GM19463 (cell line): Measurements from ENCODE around the gene PPFIA4.
"Not testable (repeated sequence)": the region's sequence is repeated elsewhere in the genome, so short reads cannot be mapped to it uniquely, and the experiment has no call there.

Source experiments
- ATAC-seq: cut with Tn5 transposase; IDR thresholded peaks from one replicate; pipeline ENCODE4 v1.9.1; 2021; ENCODE audit warnings: mild to moderate bottlenecking, moderate library complexity; ENCODE audit not compliant: unreplicated experiment

The PPFIA4 gene

DNA sequence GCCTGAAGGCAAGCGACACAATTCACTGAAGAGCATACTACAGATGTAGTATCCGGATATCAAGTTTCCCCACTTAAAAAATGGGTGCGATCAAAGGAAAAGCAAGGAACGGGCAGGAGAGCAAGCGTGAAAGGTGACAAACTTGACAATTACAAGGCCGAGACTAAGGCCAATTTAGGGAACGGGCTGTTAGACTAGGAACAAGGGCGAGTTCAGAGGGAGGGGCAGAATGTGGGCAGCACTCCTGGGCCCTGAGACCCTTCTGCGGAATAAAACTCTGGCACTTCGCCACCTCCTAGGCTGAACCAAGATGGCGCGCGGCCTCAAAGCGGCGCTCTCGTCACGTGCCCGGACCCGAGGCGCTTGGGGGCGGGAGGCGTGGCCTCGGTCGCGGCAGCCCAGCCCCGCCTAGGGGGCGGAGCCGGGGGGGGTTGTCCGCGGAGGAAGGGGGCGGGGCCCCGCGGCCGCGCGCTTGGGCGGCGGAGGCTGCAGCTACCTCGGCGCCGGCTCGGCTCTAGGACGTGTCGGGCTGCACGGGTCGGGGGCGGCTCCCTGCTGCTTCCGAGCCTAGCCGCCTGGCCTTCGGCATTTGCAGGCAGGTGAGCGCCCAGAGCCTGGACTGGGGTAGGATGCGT, at the start of gene PPFIA4:
TSS of gene PPFIA4 (plus strand) at position 461 of the 635 bp plus-strand sequence. CDS start 12,518 bp downstream, outside the sequence.
- peak; percentile 91 for ATAC-seq

DNA sequence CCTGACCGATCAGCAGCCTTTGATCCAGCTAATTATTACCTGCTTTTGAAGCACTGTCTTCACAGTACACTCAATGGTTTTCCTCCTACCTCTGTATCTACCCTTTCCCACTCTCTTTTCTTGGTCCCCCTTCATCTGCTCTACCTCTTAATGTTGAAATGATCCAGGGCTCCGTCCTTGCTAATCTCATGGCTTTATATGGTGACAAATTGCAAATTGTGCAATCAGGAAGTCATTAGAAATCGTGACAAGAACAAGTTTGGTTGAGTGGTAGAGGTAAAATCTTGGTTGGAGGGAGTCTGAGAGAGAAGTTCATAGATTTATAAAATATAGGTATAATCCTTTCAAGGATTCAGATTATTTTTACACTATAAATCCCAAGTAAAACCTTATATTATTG, 49.7 kb upstream of the PPFIA4 start:
- no peak for ATAC-seq

DNA sequence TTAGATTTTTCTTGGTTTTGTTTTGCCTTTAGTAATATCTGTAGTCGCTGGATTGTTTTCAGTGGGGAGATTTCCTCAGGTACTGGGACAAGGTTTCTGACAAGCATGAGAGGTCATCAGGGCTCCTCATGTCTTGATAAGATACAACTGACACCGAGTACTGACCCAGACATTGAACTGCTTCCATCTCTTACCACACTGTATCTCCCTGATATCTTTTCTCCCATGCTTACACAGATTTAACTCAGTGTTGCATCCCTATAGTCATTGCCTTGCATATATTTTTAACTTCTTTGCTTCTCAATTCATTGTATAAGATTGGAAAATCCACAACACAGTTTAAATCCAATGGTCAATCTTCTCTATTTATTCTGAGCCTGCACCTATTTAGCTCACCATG, 46.8 kb upstream of the PPFIA4 start:
- ATAC-seq = no peak

DNA sequence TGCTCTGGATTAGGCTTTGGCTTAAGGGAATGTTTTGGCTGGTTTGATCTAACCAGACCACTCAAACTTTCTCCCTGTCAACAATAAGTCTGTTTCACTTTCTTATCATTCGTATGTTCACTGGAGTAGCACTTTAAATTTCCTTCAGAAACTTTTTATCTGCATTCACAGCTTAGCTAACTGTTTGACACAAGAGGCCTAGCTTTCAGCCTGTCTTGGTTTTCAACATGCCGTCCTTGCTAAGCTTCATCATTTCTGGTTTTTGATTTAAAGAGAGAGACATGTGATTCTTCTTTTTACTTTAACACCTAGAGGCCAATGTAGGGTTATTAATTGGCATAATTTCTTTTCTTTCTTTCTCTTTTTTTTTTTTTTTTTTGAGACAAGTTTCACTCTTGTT, 44.4 kb upstream of the PPFIA4 start:
- no peak for ATAC-seq

DNA sequence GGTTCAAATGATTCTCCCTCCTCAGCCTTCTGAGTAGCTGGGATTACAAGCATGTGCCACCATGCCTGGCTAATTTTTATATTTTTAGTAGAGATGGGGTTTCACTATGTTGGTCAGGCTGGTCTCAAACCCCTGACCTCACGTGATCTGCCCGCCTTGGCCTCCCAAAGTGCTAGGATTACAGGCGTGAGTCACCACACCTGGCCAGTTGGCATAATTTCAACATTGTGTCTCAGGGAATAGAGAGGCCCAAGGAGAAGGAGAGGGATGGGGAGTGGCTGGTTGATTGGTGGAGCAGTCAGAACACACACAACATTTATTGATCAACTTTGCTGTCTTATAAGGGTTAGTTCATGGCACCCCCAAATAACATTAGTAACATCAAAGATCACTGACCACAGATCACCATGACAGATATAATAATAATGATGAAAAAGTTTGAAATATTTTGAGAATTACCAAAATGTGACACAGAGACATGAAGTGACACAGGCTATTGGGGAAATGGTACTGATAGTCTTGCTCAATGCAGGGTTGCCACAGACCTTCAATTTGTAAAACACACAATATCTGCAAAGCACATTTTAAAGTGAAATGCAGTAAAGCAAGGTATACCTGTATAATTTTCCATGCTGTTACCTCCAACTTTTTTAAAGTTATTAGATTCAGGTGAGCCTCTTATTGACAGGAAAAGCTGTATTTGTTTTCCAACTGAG, 43.4 kb upstream of the PPFIA4 start:
- ATAC-seq = no peak

DNA sequence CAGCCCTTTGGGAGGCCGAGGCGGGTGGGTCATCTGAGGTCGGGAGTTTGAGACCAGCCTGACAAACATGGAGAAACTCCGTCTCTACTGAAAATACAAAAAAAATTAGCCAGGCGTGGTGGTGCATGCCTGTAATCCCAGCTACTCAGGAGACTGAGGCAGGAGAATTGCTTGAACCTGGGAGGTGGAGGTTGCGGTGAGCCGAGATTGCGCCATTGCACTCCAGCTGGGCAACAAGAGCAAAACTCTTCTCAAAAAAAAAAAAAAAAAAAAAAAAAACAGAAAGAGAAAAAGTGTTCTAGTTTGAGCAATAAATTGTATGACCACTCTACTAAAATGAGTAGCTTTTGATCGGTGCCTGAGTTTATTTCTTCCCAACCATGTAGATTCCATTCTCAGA, 40.2 kb upstream of the PPFIA4 start:
- ATAC-seq = not testable (repeated sequence)

DNA sequence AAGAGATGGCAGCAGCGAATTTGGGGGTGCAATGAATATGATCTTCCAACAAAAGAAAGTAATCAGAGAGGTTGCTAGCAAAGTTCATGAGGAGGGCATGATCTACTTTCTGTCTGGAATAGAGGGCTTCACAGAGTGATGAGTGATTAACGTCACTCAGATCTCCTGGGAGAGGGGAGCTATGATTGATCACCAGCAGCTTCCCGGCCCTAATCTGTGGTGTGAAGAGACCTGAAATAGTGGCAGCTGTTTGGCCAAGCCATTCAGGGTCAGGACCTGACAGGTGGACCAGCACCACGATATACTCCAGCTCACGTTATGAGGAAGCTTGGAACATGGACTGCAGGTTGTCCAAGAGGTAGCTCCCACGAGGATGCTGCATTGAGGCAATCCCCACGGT, 39.0 kb upstream of the PPFIA4 start:
- no peak for ATAC-seq

DNA sequence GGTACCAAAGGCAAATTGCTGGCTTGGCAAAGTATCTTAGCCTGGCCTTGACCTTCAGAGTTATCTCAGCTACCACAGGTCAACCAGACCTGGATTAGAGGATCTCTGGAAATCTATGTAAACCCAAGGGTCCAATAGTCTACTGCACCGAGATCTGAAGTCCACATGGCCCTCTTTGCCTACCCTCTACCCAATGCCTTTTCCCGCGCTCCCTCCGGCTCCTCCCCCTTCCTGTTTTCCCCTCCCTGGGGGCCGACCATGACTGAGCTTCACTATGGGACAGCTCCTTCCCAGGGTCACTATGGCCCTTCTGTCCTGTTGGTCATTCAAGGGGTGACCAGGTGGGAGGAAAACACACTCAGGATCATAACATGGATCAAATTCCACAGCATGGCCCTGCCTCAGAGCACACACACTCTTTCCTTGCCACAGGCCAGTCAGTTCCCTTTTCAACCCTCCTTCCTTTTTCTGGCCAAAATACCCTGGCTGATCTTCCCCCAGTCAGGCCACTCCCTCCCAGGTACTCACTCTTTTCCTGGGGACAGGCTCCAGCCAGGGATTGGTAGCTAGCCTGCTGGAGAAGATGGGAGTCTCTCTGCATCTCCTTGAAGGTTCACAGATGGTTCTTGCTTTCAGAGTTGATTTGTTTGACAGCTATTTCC, 38.2 kb upstream of the PPFIA4 start:
- ATAC-seq = no peak

DNA sequence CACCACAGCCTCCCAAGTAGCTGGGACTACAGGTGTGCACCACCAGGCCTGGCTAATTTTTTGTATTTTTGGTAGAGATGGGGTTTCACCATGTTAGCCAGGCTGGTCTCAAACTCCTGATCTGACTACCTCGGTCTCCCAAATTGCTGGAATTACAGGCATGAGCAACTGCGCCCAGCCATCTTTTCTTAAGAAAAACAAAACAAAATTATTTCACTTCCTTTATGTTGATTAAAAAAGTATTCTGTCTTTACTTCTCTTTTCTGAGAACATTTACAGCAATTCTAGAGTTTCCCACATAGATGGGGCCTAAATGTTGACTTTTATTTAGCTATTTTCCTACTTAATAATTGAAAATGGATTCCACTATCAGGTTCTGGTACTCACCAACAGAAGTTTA, 36.4 kb upstream of the PPFIA4 start:
- no peak for ATAC-seq

DNA sequence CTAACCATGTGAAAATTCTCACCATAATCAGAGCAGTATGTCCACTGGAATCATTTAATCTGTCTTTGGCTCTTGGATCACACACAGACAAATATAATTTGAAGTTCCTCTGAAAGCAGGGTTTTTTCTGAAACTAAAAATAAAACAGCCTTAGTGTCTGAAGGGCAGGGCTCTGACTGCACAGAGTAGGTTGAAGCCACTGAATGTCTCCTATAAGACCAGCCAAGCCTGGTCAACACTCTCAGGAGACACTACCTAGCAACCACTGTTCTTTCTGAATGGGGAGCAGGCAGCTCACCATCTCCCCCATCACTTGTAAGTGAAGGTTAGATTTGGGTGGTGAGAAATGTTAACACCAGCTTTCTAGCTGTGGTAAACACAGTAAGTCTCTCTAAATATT, 35.2 kb upstream of the PPFIA4 start:
- ATAC-seq = no peak

DNA sequence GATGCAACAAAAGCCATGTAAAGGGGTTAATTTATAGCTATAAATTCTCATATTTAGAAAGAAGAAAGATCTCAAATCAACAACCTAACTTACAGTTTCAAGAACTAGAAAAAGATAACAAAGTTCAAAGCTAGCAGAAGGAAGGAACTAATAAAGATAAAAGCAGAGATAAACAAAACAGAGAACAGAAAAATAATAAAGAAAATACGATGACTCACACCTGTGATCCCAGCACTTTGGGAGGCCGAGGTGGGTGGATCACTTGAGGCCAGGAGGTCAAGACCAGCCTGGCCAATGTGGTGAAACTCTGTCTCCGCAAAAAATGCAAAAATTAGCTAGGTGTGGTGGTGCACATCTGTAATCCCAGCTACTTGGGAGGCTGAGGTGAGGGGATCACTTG, 31.5 kb upstream of the PPFIA4 start:
- ATAC-seq = no peak

DNA sequence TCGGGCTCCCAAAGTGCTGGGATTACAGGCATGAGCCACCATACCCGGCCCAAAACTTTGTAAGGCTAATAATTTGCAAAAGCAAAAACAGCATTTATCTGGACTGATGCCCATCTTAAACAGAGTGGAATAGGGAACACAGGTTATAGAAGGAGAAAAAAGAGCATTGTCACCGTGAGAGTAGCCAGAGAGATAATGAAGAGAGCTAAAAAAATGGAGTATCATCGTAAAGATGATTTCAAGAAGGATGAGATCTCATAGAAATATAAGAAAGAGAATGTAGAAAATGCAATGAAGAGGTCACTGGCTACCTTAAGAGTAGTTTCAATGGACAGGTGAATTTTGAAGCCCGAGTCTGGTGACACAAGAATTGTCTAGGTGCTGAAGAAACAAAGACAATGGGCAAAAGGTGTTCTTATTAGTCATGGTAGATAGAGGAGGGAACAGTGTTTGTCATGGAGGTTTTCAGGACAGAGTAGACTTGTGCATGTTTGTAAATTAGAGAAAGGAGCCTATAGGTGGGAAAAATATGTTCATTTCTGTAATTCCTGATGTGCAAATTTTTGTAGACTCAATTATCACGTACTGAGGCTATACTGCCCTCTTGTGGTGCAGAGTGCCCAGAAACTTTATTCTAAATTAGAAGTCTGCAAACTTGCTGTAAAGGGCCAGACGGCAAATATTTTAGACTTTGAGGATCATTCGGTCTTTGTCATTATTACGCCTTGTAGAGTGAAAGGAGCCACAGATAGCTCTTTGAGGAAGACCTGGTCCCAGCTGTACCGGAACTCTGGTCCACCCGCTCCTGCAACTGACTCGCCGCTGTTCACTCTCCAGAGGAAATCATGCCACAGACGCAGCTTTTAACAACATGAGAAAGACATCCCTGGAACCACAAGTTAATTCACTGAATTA, 27.2 kb upstream of the PPFIA4 start:
- ATAC-seq = no peak

DNA sequence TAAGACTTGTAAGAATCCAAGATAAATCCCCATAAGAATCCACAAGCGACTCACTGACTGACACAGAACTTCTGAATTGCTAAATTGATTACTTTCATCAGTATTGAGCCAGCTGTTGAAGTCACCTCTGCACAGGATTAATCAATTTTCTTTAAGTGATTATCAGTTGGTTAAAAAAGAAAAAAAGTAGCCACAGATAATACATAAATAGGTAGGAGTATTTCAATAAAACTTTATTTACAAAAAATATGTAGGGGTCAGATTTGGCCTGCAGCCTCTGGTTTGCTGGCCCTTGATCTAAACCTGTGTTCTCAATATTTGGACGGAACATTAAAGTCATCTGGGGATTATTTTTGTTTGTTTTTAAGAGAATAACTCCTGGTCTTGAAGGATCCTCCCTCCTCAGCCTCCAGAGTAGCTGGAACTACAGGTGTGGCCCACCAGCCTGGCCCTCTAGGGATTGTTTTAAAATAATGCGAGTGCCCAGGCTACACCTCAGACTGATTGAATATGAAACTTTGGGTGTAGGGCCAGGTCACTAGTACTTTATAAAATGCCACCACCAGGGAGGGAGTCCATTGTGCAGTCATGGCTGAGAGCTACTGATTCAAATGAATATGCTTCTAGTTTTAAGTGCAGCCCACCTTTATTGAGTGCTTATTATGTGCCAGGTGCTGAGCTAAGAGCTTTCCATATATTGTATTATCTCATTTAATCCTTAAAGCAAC, 25.9 kb upstream of the PPFIA4 start:
- ATAC-seq = no peak

DNA sequence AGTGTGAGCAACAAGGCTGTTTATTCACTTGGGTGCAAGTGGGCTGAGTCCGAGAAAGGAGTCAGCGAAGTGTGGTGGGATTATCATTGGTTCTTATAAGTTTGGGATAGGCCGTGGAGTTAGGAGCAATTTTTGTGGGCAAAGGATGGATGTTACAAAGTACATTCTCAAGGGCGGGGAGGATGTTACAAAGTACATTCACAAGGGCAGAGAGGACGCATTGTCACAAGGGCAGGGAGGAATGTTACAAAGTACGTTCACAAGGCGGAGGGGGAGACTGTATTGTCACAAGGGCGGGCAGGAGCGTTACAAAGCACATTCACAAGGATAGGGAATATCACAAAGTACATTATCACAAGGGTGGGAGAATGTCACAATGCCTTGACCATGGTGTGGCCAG, 24.3 kb upstream of the PPFIA4 start:
- no peak for ATAC-seq

DNA sequence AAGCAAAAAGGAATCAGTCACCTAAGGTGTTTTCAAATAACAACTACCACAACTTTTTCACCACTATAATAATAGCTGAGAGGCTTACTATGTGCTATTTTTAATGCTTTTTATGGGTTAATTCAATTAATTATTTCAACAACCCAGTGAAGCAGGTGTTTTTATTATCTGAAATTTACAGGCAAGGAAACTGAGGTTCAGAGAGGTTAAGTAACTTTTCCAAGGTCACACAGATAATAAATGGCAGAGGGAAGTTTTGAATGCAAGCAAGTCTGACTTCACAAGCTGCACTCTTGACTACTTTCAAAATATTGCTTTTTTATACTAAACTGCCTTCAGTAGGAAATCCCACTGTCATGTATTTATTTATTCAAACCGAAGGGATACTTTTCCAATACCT, 23.3 kb upstream of the PPFIA4 start:
- no peak for ATAC-seq

DNA sequence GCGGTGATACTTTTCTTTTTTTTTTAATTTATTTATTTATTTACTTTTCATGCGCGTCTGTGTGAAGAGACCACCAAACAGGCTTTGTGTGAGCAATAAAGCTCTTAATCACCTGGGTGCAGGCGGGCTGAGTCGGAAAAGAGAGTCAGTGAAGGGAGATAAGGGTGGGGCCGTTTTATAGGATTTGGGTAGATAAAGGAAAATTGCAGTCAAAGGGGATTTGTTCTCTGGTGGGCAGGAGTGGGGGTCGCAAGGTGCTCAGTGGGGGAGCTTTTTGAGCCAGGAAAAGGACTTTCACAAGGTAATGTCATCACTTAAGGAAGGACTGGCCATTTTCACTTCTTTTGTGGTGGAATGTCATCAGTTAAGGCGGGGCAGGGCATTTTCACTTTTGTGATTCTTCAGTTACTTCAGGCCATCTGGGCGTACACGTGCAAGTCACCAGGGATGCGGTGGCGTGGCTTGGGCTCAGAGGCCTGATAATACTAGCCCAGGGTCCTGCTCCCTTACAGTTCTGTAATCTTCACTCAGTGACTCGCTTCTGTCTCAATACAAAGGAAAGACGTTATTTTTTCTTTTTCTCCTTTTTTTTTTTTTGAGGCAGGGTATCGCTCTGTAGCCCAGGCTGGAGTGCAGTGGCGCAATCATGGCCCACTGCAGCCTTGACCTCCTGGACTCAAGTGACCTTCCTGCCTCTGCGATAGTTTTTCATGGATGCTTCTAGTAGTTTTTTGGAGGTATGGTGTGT, 20.7 kb upstream of the PPFIA4 start:
- not testable (repeated sequence) for ATAC-seq

DNA sequence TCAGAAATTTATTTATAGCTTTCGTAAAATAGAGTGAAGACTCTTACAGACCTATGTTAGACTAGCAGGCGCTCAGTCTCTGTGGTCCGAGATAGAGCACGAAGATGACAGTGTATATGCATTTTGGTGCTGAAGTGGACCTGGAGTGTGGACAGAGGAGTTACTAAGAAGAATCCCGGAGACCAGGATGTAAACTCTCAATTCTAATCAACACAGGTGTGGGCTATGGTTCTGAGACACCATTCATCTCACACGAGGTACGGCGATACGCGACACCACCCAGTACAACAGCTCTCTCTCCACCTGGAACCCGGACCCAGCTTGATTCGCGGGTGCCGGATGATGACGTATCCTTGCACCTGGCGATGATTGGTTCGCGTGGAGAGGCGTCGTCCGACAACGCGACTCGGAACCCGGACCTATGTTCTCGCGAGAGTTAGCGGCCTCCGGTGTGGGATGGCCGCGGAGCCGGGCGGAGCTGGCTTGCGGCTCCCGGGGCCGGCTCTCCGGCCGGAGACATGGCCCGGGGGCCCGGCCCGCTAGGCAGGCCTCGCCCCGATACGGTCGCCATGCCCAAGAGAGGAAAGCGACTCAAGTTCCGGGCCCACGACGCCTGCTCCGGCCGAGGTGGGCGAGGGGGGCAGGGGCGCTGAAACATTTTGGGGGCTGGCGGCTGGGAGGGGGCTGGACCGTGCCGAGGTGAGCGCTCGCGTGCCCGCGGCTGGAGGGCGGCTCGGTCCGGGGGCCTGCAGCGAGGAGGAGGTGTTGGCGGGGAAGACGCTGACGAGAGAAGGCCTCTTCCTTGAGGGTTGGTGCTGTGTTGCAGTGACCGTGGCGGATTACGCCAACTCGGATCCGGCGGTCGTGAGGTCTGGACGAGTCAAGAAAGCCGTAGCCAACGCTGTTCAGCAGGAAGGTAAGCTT, 19.1 kb upstream of the PPFIA4 start, which contains the start of gene TMEM183A:
TSS of gene TMEM183A (plus strand) at position 427 of the 924 bp plus-strand sequence. CDS start at position 519, 92 bp downstream.
- peak; percentile 90 for ATAC-seq

DNA sequence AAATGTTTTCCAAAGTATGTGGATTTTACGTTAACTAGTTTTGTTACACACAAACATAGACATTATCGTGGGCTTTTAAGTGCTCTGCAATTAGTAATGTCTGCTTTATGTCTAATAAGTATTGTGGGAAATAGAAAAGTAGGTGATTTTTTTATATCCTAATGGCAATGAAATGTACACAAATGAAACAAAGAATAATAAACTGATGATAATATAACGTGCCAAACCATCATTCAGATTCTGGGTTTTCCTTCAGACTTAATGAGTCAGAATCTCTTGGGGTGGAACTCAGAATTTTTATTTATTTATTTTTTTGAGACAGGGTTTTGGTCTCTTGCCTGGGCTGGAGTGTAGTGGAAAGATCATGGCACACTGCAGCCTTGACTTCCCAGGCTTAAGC, 17.1 kb upstream of the PPFIA4 start:
- no peak for ATAC-seq

DNA sequence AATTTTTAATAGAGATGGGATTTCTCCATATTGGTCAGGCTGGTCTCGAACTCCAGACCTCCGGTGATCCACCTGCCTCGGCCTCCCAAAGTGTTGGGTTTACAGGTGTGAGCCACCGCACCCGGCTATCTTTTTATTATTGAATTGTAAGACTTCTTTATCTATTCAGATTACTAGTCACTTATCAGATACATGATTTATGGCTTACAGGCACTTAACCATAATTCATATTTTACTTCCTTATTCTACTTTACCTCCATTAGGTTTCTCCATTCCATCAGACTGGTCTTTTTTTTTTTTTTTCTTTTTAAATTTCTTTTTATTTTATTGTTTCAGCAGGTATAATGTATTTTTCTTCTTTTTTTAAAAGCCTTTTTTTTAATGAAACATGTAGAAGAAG, 14.7 kb upstream of the PPFIA4 start:
- ATAC-seq = no peak
